HG02938 (cell line): ENCODE results near the gene CACNA1E.
"Not testable (repeated sequence)": the region's sequence is repeated elsewhere in the genome, so short reads cannot be mapped to it uniquely, and the experiment has no call there.

Experiments
- ATAC-seq: cut with Tn5 transposase; IDR thresholded peaks from one replicate; pipeline ENCODE4 v1.9.1; 2021; ENCODE audit warnings: mild to moderate bottlenecking, moderate library complexity; ENCODE audit not compliant: unreplicated experiment

Gene CACNA1E

DNA sequence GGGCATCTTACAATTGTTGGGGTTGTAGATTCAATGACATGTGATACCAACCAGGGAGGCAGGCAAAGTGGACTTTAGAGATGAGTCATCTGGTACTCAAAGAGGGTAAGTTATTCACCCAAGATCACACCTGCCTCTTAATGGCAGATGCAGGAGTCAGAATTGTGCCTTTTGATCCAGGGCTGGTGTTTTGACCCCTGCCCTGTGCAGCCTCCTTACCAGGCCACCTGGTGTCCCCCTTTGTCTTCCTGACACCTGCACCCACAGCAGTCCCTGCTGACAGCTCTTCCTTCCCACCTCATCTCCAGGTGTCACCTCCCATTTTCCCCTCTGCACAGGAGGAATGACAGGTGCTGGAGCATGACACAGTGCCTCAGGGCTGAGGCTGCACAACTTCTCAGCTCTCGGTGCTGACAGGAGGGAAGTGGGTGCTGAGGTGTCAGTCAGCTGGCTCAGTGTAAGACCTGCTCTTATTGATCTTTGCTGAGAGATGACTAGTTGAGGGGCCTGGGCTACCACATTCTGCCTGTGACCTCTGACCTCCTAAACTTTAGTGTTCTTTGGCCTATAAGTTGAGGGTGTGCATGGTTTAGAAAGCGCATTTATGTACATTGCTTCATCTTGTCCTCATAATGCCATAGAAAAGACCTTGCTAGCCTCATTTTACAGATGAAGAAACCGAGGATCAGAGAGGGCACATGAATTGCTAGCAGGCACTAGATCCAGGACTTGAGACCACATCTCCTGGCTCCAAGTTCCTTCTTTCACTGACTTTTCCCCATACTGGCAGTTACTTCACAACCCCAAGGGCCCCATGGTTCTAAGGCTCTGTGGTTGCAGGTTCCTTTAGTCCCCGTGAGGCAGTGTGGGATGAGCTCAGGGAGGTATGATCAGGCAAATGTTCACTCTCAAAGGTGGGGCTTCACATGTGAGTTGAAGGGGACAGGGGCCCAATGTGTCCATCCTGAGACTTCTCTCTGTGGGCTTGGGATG, 31.3 kb downstream of the CACNA1E start:
- no peak for ATAC-seq

DNA sequence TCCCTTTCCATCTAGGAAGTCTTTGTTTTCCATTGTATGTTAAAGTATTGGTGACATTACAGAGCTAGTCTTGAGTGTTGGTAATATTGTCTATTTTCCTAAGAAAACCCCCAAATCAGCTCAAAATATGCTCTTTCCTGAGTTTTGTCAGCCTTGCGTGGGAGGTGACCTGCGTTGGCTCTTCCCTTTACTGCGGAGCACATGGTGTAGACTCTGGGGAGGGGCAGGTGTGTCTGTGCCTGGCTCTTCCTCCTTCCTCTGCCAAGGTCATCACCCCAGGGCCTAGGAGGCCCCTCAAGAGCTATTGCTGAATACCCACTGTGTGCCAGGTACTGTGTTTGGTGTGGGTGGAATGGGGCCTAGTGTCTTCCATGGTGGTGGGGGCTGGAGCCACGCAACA, 33.4 kb downstream of the CACNA1E start:
- ATAC-seq = no peak

DNA sequence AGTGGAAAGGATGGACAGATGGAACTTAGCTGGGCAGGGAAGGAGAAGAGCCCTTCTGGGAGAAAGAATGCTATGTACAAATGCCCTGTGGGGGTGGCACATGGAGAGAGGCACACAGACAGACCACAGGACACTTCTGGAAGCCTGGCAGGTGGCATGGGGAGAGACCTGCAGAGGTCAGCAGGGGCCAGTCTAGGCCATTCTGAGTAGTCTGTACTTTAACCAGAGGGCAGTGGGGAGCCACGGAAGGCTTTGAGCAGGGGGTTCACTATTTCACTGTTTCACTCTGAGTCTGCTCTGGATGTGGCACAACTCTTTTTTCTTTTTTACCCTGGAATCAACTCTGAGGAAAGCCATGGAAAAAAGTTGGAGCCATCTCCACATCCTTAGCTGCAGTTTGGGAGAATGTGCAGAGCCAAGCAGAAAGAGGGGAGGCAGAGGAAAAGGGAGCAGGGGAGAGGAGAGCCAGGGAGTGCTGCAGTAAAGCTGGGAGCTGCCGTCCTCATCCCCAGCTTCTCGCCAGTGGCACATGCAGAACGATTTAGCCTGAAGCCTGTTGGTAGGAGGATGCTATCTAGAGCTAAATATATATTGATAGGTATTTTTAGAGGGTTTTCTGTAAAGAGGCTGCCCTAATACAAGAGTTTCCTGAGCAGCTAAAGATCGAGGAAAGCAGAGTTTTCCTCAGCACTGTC, 34.0 kb downstream of the CACNA1E start:
- no peak for ATAC-seq

DNA sequence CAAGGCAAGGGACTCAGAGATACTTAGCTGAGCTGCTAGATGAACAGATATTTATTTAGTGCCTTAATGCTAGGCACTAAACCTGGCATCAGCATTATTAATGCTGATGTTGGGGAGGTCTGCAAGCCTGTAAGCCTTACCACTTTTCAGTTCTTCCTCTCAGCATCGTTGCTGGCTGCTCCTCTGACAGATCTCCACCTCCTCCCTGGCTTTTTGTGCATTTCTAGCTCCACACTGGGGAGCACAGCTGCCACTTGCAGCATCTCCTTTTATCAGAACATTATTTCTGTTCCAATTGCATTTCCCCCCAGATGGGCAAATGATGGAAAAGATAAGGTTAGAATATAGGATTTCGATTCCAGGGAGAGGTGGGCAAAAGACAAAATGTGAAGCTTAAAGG, 34.8 kb downstream of the CACNA1E start:
- ATAC-seq = no peak

DNA sequence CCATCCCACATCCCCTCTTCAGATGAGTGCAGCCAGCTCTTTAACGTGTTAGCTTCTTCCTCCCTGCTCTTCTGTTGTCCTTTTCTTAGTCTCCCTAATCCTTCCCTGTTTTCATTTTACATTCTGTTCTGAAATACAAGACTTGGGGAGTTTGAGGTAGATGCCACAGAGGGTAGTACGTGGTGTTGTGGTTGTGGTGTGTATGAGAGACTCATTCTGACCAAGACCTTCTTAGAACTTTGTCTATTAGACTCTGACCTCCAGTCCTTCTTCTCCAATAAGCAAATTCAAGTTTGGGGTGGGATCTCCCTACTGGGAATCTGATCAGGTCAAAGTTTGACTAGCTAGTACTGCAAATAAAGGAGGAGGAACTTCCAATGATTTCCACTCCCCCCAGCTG, 39.5 kb downstream of the CACNA1E start:
- no peak for ATAC-seq

DNA sequence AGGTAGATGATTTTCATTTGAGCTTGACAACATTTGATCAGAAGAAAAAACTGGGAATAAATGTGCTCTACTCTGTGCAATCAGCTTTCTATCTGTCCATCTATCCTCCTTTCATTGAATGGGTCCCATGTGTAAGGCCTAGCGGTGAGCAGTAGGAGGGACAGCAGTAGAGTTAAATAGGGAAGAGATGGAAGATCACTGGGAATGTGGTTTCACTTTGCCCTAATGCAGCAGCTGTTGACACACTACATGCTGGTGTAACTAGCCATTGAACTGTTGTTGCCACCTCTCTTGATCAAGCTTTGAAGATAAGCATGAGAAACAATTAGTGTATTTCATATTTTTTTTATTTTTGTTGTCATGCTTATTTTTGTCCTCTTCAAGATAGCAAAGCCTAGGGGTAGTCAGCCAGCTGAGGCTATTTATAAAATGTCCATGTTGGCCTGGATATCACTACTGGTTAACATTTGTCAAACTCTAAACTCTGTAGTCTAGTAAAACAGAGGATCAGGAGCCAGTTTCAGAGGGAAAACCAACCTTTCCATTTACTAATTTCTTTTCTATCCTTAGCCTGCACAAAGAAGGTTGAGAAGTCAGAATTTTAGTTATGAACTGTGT, 41.9 kb downstream of the CACNA1E start:
- no peak for ATAC-seq

DNA sequence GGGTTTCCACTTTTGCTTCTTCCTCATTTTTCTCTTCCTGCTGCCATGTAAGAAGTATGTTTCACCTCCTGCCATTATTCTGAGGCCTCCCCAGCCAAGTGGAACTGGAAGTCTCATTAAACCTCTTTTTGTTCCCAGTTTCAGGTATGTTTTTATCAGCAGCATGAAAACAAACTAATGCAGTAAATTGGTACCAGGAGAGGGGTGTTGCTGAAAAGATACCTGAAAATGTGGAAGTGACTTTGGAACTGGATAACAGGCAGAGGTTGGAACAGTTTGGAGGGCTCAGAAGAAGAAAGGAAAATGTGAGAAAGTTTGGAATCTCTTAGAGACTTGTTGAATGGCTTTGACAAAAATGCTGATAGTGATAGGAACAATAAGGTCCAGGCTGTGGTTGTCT, 44.9 kb downstream of the CACNA1E start:
- not testable (repeated sequence) for ATAC-seq

DNA sequence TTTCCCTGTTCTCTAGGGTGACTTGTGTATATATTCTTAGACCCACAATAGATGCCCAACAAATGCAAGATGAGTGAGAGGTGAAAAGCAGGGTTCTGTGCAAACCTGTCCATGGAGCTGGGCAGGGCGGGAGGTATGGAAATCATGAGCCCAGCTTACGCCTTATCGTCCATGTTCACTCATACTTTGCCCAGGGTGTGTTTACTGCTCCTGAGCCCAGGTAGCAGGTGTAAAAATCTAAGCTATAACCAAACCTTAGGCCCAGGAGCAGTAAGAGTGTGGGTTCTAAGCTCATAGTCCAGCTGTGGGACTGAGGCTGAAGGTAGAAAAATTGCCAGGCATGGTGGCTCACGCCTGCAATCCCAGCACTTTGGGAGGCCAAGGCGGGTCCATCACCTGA, 48.1 kb downstream of the CACNA1E start:
- ATAC-seq = no peak

DNA sequence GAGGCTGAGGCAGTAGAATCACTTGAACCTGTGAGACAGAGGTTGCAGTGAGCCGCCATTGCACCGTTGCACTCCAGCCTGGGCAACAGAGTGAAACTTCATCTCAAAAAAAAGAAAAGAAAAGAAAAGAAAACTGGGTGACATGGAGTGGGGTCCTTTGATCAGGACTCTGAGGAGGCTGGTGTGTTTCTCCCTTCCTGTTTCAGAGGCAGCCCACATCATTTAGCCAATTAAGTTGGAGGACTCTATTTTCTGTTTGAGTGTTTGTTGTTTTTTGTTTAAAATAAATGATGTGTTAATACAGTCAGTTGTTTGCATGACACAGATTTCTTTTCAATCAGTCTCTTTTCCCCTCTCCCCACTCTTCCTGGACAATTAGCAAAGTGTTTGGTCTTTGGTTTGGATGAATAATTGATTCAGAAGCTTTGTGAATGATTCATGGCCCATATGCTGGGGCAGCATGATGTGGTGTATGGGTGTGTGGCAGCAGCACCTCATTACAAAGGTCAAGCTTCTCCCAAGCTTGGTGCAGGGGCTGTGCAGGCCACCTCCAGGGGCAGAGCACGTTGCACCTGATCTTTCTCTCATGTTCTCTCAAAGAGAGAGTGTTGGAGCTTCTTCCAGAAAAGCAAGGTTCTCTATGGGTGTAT, 48.8 kb downstream of the CACNA1E start:
- ATAC-seq = no peak

DNA sequence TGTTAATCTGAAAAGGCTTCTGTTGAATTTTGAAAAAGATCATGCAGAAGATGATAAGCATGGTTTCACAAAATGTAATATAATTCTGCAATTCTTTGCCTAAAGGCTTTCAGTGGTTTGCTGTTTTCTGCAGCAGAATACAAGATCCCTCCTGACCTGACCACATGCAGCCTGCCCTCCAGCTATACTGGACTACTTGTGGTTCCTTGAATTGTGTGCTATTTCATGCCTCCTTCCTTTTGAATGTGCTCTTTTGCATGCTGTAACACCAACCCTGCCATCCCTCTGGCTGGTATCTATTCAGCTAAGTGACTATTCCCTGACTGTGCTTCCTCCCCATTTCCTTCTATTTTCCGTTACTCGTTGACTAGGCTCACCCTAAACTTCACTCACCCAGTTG, 55.5 kb downstream of the CACNA1E start:
- no peak for ATAC-seq

DNA sequence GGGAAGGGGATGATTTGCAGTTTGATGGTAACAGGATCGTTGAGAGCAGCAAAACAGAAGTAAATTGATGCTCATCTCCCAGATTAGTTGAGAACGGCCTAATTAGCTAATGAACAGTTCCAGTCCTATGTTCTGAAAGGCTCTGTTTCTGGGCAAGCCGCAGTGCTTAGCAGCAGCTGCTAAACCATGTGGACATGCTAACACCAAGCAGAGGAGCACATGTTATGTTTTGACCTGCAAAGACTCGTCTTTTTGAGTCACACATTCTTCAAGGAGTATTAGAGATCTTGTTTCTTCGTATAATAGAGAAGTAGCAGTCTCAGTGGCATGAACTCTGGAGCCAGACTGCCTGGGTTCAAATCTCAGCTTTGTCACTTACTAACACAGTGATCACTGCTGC, 58.1 kb downstream of the CACNA1E start:
- no peak for ATAC-seq

DNA sequence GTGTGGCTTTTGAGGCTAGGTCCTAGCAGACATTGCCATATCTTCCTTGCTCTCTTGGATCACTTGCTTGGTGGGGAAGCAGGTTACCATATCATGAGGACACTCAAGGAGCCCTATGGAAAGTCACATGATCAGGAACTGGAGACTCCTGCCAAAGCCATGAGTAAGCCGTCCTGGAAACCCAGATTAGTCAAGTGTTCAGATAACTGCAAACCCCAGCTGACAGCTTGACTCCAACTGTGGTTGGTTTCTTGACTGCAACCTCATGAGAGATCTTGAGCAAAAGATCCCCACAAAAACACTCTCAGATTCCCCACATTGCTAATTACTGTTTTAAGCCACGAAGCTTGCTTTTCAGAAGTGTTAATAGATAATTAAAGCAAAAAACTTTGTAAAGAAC, 58.6 kb downstream of the CACNA1E start:
- ATAC-seq = peak; percentile 67

DNA sequence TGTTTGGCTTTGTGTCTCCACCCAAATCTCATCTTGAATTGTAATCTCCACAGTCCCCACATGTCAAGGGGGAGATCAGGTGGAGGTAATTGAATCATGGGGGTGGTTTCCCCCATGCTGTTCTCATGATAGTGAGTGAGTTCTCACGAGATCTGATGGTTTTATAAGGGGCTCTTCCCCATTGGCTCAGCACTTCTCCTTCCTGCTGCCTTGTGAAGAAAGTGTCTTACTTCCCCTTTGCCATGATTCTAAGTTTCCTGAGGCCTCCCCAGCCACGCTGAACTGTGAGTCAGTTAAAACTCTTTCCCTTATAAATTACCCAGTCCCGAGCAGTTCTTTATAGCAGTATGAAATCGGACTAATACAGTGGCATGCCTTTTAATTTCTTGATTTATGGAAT, 59.1 kb downstream of the CACNA1E start:
- ATAC-seq = peak; percentile 30

DNA sequence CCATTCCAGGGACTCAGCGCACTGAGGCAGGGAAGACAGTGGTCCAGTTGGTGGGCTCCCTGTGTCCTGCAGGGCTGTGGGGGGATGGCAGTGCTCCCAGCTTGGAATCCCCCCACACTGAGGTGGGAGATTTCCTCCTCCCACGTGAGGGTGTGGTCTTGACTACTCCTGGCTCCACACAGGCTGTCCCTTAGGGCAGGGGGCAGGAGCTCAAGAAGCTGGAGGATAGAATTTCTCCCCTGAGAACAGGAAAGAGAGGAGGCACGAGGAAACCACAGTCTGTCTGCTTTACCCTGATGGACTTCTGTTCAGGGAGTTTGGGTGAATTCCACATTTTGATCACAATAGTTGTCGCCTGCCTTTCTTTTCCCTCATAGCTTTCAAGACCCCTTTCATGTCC, 62.1 kb downstream of the CACNA1E start:
- no peak for ATAC-seq

DNA sequence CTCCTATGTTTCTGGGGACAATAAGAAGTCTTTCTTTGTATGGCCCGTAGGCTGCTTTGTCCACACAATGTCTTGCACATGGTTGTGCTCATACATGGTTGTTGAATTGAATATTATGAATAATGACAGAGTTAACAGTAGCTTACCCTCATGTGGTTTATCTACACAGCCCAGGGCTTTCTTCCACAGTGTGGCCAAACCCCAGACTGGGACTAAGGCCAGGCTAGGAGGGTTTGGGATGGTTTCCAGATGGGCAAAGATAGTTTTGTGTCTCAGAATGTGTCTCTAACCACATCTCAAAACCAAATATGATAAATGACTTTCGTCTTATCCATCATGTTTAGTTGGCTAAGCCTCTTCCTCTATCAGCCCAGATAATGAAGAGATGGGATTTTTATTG, 65.2 kb downstream of the CACNA1E start:
- ATAC-seq = no peak

DNA sequence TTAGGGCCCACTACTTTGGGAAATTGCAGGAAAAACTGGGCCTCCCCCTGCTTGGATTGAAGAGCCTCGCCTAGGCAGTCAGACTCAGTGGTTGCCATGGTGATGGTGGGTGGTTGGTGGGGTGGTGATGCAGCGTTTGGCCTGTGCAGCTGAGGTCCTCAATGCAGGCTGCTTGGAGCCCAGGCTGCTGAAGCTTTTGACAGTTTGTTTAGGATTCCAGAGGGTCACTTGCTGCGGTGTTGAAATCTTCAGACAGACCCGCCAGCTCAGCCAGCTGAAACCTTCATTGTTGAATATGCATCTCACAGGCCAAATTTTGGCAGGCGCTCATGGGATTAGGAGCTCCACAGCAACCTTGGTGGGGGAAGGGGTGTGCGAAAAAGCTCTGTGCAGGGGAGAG, 67.9 kb downstream of the CACNA1E start:
- no peak for ATAC-seq

DNA sequence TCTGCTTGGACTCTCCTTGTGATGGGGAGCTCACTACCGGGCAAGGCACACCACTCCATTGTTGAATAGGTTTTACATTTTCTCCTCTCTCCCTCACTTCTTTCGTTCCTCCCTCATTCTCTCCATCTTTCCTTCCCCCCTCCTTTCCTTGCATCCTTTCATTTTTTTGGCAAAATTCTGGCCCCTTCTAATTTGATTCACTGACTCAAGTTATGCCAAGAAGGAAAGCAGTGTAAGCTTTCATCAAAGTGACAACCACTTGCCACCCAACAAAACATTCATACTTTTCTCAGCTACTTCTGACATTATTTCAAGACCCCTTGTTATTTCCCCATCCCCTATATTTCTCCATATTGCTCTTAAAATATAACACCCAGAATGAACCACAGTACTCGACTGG, 68.4 kb downstream of the CACNA1E start:
- ATAC-seq = no peak

DNA sequence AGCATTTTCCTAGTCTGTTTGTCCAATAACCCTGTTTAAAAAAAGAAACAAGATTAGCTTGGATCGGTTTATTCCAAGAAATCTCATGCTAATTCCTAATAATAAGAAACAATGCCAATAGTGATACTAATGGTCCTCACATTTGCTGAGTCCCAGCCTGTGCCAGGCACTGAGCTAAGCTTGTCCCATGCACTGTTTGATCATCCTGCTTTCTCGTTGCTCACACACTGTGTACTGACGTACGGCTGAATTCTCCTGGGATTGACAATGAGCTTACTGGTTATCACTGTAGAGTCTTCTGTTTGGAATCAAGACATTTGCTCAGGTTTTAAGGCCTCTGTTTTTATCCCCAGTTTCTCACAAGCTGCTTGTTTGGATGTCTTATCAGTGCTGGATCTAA, 71.1 kb downstream of the CACNA1E start:
- ATAC-seq = no peak

DNA sequence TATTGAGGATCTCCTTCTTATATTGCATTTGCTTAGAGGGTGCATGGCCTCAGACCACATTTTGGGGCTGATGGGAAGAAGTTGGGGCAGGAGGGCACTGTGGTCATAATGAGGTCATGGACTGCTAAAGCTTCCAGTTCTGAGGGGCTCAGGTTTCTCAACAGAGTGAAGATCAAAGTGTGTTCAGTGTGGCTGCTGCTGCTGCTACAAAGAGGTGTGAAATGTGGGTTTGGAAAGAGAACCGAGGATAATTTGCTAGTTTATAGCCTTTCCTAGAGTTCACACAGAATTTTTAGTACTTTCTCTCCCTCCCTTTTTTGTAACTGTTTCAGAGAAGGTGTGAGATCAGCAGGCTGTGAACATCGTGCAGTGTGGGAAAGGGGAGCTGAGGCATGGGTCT, 73.3 kb downstream of the CACNA1E start:
- no peak for ATAC-seq

DNA sequence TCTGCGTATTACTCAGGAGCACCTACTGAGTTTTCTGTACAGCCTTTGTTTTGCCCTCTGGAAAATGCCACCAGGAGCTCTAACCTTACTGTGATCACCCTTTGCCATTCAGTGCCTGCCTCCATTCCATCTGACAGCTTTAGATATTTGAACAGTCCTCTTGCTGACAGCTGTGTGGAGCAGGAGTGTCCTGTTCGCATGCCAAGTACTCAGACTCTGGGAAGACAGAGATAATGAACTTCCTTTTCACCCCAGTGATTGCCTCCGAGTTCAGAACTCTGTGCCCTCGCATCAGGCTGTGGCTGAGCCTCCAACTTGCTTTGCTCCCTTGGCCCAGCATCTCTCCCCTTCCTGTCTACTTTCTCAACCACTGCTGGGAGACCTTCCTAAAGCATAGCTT, 74.0 kb downstream of the CACNA1E start:
- no peak for ATAC-seq

DNA sequence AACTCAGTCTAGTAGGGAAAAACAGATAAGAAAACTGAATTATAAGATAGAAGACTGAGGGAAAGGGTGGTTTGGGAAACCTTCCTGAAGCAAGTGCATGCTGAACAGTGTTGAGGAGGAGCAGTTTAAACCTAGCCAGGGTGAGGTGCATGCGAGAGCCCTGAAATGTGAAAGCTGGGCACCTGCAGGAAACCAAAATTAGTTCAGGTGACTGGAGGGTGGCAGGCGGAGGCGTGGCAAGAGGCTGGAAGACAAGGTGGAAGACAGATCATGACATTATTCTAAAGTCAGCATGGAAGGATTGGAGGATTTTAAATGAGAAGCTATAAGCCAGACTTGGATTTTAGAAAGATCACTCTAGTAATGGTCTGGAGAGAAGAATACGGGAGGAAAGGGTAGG, 75.1 kb downstream of the CACNA1E start:
- no peak for ATAC-seq
